Body of pancreas (tissue), 4 donors: ENCODE measurements around the gene ART4.

ENCODE experiments used
- POLR2A ChIP-seq, 3 donors: fragments of 450-650 bp; IDR thresholded peaks; one replicate each; pipeline ENCODE4 v1.6.1; 2016; ENCODE audit warnings: antibody characterized with exemption in 3 of 3, mild to moderate bottlenecking in 2 of 3
- TF ChIP-seq, protein P1 (sequence below), 7 experiments: fragments of 450-650 bp in 4 of 7; fragments of 200-600 bp in 3 of 7; sonication (generic) in 3 of 7; IDR thresholded peaks; one replicate each; pipeline ENCODE4 v1.5.1; 2016 to 2019; ENCODE audit warnings: antibody characterized with exemption in 7 of 7

GRCh38 chr12:14802721-14803010, 40.7 kb downstream of the ART4 start:
- TF ChIP-seq, protein P1, sequence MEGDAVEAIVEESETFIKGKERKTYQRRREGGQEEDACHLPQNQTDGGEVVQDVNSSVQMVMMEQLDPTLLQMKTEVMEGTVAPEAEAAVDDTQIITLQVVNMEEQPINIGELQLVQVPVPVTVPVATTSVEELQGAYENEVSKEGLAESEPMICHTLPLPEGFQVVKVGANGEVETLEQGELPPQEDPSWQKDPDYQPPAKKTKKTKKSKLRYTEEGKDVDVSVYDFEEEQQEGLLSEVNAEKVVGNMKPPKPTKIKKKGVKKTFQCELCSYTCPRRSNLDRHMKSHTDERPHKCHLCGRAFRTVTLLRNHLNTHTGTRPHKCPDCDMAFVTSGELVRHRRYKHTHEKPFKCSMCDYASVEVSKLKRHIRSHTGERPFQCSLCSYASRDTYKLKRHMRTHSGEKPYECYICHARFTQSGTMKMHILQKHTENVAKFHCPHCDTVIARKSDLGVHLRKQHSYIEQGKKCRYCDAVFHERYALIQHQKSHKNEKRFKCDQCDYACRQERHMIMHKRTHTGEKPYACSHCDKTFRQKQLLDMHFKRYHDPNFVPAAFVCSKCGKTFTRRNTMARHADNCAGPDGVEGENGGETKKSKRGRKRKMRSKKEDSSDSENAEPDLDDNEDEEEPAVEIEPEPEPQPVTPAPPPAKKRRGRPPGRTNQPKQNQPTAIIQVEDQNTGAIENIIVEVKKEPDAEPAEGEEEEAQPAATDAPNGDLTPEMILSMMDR (IDR thresholded peaks at IDR 0.05): no peak
- no peak for TF ChIP-seq POLR2A (IDR thresholded peaks at IDR 0.05)
